ENCODE results near the gene PIK3R5.
"Not testable (repeated sequence)": the region's sequence is repeated elsewhere in the genome, so short reads cannot be mapped to it uniquely, and the experiment has no call there.

Gene PIK3R5

DNA sequence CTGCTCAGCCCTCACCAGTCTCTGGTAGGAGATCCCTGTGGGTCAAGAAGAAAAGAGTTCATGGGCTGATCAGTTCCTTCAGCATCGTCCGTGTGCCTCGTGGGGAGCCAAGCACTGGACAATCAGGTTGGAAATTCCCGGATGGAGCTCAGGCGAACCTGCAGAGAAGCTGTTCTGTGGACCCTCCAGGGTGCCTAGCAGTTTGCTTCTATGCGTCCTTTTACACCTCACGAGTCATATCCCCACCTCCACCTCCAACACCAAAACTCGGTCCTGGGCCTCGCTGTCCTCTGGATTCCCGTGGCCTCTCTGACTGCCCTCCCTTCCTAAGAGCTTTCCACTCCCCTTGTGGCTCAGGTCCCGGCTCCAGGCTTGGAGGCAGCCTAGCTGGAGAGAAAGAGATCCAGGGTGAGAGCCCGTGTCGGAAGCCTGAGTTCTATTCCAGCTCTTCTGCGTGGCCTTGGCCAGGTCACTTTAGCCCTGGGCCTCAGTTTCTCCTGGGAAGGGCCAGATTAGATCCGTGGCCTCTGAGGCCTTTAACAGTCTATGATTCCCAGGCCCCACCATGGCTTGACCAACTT lies 71.8 kb downstream of the PIK3R5 start:
- no peak for DNase-seq

GRCh38 chr17:8893059-8893458 lies 72.4 kb downstream of the PIK3R5 start:
- no peak for DNase-seq

- DNase-seq = no peak
Observed at GRCh38 chr17:8892338-8892690, 73.2 kb downstream of the PIK3R5 start.

- DNase-seq = no peak
Observed at GRCh38 chr17:8890671-8891070, 74.8 kb downstream of the PIK3R5 start.

DNA sequence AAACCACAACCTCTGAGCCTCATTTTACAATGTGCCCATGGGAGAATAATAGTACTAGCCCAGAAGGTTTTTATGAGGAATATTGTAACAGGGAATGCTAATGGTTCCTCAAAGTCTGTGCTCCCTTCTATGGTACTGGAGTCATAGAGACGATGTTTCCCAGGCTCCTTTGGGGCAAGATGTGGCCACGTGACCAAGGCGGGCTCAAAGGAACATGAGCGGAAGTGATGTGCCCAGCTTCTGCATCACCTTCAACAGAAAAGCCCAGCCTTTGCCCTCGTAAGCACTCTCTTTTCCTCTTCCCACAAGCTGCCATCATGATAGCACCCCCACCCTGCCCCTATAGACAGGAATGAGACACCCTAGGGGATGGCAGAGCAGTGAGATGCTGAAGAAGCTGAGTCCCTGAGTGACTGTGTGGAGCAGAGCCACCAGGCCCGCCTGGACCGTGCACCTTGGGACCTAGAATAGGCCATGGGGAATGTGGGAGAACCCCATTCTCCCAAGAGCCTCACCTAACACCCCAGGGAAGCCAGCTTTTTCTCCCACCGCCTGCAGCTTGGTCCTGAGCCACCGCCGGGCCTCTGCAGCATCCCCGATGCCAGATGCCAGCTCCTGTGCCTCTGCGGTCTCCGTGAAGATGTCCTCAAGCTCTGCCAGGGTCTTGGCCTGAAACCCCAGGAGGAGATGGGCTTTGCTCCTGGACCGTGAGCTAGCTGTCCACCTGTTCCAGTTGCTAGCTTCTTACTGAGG lies 75.9 kb downstream of the PIK3R5 start:
- no peak for DNase-seq

DNA sequence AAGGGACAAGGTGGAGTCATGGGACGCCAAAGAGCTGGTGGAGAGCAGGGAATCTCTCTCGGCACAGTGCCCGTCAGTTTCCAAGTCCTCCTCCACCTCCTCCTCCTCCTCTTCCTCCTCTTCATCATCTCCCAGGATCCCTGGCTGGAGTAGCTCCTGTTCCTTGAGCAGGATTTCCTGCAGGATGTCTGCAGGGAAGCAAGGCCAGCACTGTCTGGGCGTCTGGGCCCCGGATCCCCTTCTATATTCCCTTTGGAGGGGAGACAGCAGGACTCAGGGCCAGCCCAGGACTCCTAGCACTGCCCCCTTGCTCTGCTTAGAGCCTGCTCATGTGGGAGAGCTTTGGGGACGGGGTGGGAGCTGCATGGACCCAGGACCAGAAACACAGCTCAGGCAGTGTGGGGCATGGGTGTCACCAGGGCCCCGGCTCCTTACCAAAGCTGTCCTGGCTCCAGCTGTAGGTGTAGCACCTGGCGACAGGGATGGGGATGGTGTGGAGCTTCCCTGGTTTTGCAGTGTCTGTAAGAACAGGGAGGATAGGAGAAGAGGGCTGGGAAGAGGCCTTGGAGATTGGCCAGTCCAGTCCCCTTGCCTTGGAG lies 76.7 kb downstream of the PIK3R5 start:
- DNase-seq = no peak

GRCh38 chr17:8887834-8888703 lies 77.4 kb downstream of the PIK3R5 start:
- no peak for DNase-seq

DNA sequence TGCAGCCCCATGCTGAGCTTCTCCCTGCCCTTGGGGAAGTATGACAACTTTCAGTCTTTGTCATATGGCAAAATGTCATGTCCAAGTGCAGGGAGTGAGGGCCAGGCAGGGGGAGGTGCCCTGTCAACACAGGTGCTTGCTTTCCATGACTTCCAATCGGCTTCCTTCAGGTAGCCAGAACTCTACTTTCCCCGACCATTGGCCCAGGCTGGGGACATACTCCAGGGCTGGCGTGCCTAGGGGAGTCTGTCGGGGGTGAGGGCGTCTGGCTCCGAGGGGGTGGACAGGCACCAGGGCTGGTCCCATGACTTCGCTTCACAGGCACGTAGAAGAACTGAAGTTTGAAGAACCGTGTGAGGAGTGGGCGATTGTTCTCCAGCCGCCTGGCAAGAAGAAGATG lies 78.2 kb downstream of the PIK3R5 start:
- DNase-seq = no peak

GRCh38 chr17:8885967-8886684 lies 79.4 kb downstream of the PIK3R5 start:
- DNase-seq = no peak

DNA sequence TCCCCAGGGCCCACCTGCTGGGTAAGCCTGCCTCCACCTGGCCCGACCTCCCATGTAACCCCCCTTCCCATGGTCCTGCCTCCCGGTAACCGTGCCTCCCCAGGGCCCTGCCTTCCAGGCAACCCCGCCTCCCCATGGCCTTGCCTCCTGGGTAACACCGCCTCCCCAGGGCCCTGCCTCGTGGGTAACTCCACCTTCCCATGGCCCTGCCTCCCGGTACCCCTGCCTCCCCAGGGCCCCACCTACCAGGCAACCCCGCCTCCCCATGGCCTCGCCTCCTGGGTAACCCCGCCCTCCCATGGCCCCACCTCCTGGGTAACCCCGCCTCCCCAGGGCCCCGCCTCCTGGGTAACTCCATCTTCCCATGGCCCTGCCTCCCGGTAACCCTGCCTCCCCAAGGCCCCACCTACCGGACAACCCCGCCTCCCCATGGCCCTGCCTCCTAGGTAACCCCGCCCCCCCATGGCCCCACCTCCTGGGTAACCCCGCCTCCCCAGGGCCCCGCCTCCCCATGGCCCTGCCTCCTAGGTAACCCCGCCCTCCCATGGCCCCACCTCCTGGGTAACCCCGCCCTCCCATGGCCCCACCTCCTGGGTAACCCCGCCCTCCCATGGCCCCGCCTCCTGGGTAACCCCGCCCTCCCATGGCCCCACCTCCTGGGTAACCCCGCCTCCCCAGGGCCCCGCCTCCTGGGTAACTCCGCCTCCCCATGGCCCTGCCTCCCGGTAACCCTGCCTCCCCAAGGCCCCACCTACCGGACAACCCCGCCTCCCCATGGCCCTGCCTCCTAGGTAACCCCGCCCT lies 80.1 kb downstream of the PIK3R5 start:
- not testable (repeated sequence) for DNase-seq

DNA sequence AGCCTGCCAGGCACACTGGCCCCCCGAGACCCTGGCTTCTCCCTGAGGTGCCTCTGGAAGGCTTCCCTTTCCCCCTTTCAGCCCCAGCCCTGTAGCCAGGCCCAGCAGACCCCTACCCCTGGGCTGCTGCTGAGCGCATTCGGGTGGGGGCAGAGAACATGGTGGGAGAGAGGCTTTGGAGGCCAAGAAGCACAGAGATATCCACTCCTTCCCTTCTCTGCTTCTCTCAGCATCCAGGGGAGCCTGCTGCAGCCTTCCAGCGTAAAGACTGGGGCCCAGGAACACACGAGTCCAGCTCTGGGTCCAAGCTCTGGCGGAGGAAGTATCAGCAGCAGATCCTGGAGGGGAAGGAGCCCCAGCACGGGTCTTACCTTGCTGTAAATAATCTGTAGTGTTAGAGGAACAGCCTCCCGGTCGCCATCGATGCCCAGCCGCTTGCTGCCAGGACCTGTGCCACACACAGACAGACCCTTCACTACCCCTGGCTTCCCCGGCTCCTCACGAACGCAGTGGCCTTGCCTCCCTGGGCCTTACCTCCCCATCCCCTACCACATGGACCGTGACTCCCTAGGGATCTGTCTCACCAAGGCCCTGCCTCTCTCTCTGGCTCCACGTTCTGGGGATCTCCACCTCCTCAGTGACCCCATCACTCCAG lies 81.0 kb downstream of the PIK3R5 start:
- no peak for DNase-seq

DNA sequence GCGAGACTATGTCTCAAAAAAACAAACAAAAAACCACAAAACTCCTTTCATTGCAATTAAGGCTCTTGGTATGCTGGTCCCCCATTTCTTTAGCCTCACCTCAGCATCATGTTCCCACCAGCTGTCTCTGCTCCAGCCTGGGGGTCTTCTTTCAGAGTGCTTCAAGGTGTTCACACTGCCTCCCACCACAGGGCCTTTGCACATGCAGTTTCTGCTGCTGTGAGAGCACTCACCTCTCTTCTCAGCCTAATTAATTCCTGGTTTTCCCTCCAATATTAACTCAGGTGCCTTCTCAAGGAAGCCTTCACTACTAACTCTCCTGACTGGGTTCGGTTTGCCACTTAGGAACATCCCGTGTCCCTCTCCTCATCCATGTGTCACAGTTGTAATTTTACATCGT lies 82.2 kb downstream of the PIK3R5 start:
- DNase-seq = no peak

GRCh38 chr17:8881606-8882005 lies 83.9 kb downstream of the PIK3R5 start:
- DNase-seq = no peak

- DNase-seq = no peak
Observed at GRCh38 chr17:8880466-8880865, 85.0 kb downstream of the PIK3R5 start.

GRCh38 chr17:8879410-8879809 lies 86.1 kb downstream of the PIK3R5 start:
- no peak for DNase-seq

DNA sequence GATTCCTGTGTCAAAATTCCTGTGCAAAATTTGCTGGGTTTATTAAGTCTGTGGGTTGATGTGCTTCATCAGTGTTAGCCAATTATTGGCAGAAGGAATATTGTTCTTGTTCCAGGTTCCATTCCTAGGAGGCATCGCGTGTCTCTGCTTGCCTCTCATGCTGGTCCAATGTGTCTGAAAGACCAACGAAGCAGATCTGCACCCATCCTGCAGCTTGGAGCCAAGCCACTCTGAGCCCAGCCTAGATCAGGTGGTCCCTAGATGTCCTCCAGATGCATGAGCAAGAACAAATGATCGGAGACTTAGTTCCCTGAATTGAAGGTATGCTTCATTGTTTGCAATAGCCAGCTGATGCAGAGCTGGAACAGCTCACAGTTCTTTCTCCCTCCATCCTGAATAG lies 87.5 kb downstream of the PIK3R5 start:
- no peak for DNase-seq

- no peak for DNase-seq
Observed at GRCh38 chr17:8875957-8876356, 89.5 kb downstream of the PIK3R5 start.

- DNase-seq = no peak
Observed at GRCh38 chr17:8875436-8875835, 90.1 kb downstream of the PIK3R5 start.

- no peak for DNase-seq
Observed at GRCh38 chr17:8873801-8874715, 91.4 kb downstream of the PIK3R5 start.

- no peak for DNase-seq
Observed at GRCh38 chr17:8872705-8873435, 92.6 kb downstream of the PIK3R5 start.

Measured in CD4-positive, alpha-beta T cell treated with Interleukin-4 for 4 hours (primary cell).